ES-I3 (cell line): ENCODE measurements around the gene GLT6D1.

Experiments used
- H3K36me3 ChIP-seq: 2 replicates; pipeline ENCODE4 v1.6.1; 2013; ENCODE audit warnings: mild to moderate bottlenecking, low read length, control low read depth, moderate library complexity; ENCODE audit not compliant: insufficient read depth
- H3K4me1 ChIP-seq: 2 replicates; pipeline ENCODE4 v1.6.1; 2013; ENCODE audit warnings: mild to moderate bottlenecking, control low read depth, low read length; ENCODE audit not compliant: insufficient read depth
- H3K9ac ChIP-seq: 2 replicates; pipeline ENCODE4 v1.6.1; 2013; ENCODE audit warnings: low read depth, mild to moderate bottlenecking, low read length, moderate library complexity
- H3K9me3 ChIP-seq: 2 replicates; pipeline ENCODE4 v1.6.1; 2013; ENCODE audit warnings: mild to moderate bottlenecking, low read length, moderate library complexity; ENCODE audit not compliant: control insufficient read depth, insufficient read depth

The GLT6D1 gene

DNA sequence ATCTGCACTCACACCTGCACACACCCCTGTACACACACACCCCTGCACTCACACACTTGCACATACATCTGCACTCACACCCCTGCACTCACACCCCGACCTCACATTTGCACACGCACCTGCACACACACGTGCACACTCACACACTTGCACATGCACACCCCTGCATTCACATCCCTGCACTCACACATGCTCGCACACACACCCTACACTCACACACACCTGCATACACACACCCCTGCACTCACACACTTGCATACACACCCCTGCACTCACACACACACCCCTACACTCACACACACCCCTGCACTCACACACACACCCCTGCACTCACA, 27.5 kb downstream of the GLT6D1 start:
- Histone ChIP-seq H3K36me3 (no peaks in the 10 kb centered on the region), H3K9me3 (no peaks in the 10 kb centered on the region), H3K4me1 (no peaks in the 10 kb centered on the region), H3K9ac (no peak overlapping the region)

DNA sequence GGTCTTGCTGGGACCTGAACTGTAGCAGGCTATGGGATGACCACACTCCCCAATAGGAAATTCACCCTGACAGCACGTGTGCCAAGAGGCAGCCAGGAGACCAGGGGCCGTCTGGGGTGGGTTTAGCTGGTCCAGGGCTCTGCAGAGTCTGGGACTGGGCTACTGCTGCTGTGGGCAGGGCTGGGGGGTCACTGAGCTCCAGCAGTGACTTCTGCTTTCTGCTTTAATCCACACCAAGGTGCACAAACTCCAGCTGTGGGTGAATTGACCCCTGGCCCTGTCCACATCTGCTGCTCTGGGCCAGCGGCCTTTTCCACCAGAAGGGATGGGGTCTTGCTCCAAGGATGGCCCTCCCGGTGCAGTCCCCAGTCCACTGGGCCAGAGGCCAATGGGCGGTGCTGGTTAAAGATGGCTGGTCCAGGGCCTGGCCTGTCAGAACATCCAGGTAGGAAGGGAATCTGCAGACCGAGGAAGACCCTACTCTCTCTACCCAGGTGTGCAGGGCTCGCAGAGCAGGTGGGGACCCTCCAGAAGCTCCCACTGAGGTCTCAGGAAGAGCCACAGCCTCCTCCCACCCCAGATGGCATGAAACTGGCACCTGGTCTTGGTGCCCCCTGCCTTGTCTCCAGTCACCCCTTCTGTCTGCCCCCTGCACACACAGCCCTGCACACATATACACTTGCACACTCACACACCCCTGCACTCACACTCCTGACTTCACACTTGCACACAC, 28.0 kb downstream of the GLT6D1 start:
- Histone ChIP-seq H3K36me3 (no peaks in the 10 kb centered on the region), H3K9me3 (no peaks in the 10 kb centered on the region), H3K4me1 (no peaks in the 10 kb centered on the region), H3K9ac (no peak overlapping the region)

DNA sequence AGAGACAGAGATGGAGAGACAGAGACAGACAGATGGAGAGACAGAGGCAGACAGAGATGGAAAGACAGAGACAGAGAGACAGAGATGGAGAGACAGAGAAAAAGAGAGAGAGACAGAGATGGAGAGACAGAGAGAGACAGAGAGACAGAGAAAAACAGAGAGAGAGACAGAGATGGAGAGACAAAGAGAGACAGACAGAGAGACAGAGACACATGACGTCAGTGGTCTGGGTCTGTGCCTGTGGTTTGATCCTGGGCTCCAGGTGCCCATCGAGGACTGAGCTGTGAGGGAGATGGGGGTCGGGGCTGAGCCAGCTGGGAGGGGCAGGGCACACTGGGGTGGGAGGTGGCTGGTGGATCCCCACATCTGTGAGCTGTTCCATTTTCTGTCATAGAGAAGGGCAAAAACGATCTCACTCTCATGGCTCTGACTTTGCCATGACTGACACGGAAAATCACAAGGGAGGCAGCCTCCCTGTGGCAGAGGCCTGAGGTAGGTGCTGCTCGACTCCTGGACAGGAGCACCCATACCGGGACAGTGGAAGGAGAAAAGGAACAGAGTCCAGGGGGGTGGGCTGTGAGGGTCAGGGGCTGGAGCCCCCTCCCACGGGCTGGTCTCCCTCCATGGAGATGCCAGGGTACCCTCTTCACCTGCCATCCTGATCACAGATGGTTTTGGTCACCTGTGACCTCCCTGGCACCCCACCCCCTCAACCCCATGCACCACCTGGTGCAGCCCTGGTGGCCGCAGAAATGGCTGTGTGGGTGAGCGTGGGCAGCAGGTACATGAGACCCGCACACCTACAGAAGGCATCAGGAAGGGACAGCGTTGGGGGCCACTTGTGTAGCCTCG, 28.8 kb downstream of the GLT6D1 start:
- H3K36me3 ChIP-seq: no peaks in the 10 kb centered on the region
- H3K9ac ChIP-seq: no peak overlapping the region
- H3K9me3 ChIP-seq: no peaks in the 10 kb centered on the region
- no peaks in the 10 kb centered on the region for H3K4me1 ChIP-seq

DNA sequence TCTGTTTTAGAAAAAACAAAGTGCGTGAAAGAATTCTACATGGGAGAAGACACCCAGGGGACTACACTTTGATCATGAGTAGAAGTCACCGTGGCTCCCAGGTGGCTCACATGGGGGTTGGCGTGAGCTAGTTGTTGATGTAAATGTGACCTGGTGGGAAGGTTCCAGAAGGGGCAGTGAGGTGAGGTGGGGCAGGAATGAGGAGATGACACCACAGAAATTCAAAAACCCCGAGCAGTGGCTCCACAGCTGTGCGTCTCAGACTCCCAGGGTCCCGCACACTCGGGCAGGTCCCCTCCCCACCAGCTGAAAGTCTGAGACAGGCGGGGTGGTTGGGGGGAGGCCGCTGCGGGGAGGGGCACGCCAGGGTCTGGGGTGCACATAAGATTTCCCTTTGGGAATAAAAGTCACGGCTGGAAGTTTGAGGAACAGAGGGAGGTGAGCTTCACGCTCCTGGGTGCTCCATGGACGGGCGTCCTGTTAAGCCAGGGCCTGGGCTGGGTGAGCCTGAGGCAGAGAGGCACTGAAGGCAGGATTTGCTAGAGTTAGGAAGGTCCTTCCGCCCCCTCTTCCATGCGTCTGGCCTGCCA, 29.9 kb downstream of the GLT6D1 start:
- Histone ChIP-seq H3K4me1 (no peaks in the 10 kb centered on the region), H3K36me3 (no peaks in the 10 kb centered on the region), H3K9ac (no peak overlapping the region), H3K9me3 (no peaks in the 10 kb centered on the region)

DNA sequence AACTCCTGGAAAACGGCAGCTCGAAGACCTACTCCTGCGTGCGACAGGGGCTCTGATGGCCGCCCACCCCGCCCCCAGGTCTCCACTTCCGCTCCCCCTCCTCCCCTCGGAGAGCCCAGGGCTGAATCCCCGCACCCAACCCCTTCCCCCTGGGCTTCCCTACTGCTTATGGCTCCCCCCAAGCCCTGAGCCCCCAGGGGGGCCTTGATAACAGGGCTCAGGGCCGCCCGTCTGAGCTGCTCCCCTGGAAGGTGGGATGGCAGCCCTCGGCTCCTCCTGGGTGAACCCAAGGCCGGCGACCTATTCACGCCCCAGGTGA, 30.4 kb downstream of the GLT6D1 start:
- no peak overlapping the region for H3K9ac ChIP-seq
- H3K36me3 ChIP-seq: no peaks in the 10 kb centered on the region
- H3K4me1 ChIP-seq: no peaks in the 10 kb centered on the region
- no peaks in the 10 kb centered on the region for H3K9me3 ChIP-seq

DNA sequence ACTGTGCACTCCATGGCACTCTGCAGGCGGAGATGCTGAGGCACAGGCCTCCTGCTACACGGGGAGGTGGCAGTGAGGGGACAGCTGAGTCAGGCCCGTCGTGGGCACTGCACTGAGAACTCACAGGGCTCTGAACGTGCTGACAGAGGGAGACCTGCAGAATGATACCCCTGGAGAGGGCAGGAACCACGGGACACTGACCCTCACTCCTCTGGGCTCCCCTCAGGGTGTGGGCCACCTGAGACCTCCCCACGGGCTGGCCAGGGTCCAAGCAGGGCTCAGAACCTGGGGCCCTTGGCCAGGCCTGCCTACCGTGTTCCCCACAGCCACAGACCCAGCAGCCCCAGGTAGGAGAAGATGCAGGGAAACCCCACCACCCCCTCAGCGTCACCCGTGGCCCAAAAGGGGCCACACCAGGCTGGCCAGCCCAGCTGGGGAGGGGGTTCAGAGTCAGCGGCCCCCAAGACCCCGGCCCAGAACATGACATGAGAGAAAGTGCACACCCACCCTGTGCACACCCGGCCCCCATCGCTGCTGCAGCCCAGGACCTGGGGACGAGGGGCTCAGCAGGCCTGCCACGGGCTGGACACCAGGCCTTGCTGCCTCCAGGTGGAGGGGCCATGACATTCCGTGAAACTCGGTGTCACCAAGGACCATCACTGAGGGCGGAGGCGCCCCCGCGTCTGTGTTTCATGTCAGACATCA, 30.9 kb downstream of the GLT6D1 start:
- Histone ChIP-seq H3K4me1 (no peaks in the 10 kb centered on the region), H3K9ac (no peak overlapping the region), H3K9me3 (no peaks in the 10 kb centered on the region), H3K36me3 (no peaks in the 10 kb centered on the region)

DNA sequence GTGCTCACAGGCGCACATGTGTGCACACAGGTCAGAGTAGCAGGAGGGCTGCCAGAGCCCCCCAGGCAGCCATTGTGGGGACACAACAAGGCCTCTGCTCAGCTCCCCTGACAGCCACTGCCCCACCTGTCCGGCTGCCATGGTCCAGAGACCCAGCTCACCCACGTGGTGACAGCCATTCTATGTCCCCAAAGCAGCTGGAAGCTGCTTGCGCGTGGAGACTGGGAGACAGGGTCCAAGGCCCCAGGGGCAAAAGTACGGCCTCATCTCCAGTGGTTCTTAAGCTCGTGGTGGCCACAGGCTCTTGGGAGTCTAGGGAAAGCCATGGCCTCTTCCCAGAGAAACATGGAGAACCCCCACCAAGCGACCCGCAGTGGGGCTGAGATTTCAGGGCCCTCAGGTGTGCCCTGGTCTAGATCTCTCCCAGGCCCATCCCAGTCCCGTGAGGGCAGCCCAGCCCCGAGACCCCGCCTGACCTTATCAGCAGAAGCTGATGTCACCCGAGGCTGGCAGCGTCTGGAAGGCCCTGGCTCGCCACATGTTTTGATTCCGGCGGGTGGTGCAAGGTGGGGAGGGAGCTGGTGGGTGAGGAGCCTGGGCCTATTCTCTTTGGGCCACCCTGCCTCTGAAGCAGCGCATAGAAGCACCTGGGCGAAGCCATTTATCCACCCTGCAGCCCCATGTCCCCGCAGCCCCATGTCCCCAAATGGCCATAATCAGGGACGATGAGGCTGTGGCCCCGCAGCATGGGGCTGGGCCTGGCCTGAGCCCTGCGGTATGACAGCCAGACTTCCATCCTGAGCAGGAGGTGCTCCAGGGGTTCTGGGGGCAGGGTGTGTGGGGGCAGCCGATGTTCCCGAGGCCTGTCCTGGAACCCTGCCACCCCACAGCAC, 31.7 kb downstream of the GLT6D1 start:
- Histone ChIP-seq H3K36me3 (no peaks in the 10 kb centered on the region), H3K9ac (no peak overlapping the region), H3K9me3 (no peaks in the 10 kb centered on the region), H3K4me1 (no peaks in the 10 kb centered on the region)

DNA sequence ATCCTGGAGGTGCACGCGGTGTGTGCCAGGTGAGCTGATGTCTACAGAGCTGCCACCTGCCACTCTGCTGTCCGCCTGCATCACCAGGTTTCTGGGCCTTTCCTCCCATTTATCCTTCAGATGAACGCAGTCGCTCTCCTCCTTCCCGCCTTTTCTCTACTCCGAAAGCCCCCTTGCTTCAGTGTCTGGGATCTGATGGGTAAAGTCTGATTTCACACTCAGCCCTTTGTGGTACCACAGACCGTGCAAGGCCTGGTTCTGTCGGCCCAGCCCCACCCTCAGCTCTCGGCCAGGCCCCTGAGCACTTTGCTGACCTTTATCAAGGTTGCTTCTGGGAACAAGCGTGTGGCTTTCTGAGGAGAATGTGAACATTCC, 32.5 kb downstream of the GLT6D1 start:
- H3K9ac ChIP-seq: no peak overlapping the region
- no peaks in the 10 kb centered on the region for H3K9me3 ChIP-seq
- H3K36me3 ChIP-seq: no peaks in the 10 kb centered on the region
- no peaks in the 10 kb centered on the region for H3K4me1 ChIP-seq

DNA sequence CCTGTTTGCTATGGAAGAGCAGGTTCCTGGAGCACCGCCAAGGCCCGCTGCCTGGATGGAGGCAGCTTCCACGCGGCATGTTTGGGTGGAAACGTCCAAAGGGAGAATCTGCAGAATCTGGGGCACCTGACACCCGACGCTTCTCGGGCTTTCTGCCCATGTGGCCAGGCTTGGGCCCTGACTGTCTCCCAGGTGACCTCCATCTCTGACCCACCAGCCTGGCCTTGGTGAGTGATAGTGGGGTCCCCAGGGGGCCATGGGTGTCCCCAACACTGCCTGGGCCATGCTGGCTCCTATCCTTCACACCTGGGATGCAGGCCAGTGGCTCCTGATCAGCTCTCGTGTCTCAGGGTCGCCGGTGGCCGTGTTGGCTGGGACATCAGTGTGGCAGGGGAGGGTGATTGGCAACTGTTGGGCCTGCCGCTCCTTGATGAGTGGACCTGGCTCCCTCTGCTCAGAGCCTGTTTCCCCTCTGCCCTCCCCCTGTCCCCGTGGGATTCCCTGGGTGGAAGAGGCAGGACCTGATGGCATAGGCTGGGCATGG, 34.0 kb downstream of the GLT6D1 start:
- Histone ChIP-seq H3K4me1 (no peaks in the 10 kb centered on the region), H3K9me3 (no peaks in the 10 kb centered on the region), H3K36me3 (no peaks in the 10 kb centered on the region), H3K9ac (no peak overlapping the region)

DNA sequence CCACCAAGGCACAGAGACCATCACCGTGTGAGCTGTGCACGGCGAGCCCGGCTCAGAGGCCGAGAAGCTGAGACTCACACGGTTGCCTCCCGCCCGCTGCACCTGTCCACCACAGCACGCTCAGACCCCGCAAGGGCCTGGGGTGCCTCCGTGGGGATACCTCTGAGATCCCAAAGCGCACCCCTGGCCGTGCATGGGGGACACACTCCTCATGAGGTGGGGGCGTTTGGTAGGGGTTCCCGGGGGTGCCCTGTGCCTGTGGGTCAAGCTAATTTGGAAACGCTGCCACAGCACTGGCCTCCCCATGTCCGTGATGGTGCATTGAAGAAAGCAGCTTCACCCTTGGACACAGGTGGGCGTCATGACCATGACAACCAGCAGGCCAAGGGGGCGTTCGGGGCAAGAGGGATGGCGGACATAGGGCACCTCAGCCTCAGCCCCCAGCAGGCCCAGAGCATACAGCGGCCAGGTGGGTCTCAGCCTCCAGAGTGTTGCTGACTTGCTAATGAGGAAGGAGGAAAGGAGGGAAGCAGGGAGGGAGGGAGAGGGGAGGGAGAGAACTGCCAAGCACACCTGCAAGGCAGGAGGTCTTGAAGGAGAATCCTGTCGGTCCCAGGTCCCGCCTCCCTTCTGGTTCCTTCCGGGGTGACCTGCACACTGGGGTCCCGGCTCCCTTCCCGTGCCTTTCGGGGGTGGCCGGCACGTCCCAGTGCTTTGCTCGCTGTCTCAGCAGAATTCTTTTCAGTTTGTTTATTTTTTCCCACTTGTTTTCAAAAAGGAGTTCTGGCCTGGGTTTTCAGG, 34.7 kb downstream of the GLT6D1 start:
- no peak overlapping the region for H3K9ac ChIP-seq
- H3K4me1 ChIP-seq: no peaks in the 10 kb centered on the region
- H3K9me3 ChIP-seq: no peaks in the 10 kb centered on the region

DNA sequence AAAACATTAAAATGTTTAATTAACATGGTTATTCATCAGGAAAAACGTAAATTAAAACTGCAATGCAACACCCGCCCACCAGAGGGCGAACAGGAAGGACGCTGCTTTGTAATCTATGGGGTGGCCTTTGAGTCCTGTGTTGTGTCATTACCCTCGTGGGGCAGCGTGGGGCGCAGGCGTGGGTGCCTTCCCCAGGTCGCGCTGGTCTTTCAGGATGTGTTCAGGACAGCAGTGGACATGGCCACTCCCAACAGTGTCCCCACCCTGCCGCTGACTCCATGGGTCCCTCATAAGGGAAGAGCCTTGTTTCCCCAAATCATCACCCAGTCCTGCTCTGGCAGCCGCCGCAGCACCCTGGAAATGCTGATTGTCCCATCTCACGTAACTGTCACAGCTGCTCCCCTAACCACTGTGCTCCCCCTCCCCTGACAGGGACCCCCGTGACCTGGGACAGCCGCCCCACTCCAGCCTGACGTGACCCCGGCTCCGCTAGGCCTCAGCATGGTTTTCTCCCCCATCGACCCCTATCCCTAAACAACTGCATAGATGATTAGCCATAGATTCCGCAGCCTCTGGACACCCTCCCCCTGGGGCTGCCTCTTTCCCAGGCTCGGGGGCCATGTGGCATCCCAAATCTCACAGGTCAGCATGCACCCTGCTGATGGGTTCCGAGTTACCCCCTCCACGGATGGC, 36.4 kb downstream of the GLT6D1 start:
- no peaks in the 10 kb centered on the region for H3K4me1 ChIP-seq
- H3K9ac ChIP-seq: no peak overlapping the region
- H3K36me3 ChIP-seq: no peaks in the 10 kb centered on the region
- no peaks in the 10 kb centered on the region for H3K9me3 ChIP-seq

More for the DNA sequence above, 34.7 kb downstream of the GLT6D1 start:
- no peaks in the 10 kb centered on the region for H3K36me3 ChIP-seq

DNA sequence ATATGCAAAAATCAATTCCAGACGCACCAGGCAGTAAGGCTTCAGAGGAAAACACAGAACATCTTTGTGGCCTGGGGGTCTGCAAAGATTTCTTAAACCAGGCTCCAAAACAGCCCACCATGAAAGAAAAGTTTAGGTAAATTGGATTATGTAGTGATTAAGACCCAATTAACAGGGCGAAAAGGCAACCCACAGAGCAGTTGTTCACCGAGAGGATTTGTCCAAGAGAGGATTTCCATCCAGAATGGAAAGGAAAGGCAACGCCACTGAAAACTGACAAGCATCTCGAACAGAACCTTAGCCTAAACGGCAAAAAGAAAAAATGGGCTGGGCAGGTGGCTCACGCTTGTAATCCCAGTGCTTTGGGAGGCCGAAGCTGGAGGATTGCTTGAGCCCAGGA, 37.4 kb downstream of the GLT6D1 start:
- Histone ChIP-seq H3K9me3 (no peaks in the 10 kb centered on the region), H3K4me1 (no peaks in the 10 kb centered on the region), H3K36me3 (no peaks in the 10 kb centered on the region), H3K9ac (no peak overlapping the region)
